ENCODE data around the gene TMC5. TPM values are rescaled to one million over a fixed set of nuclear protein-coding genes. Genes with fewer than 3 reads are reported as not detected.

TMC5 gene
- total RNA-seq, 1 experiment from 2014 or later = 1.2 TPM

DNA sequence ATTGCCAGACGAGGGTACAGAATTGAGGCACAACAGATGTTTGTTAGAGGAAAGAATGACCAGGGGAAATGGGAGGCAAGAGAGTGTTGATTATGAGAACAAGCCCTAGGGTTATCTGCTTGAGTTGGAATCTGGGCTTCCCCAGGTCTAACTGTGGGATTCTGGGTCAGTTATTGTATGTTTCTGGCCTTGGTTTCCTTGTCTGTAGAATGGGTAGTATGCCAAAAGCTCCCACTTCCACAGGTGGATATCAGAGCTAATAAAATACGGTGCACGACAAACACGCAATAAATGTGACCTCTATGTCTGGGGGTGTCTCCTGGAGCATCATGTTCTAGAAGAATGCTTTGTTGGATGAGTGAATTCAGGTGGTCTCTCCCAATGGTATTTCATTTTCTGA lies 517 bp downstream of the TMC5 start:
- Histone ChIP-seq H3T11ph (ENCODE audit: low read length) (no peak overlapping the region), H3K14ac (ENCODE audit: insufficient read depth, low read length) (no peak overlapping the region), H2BK15ac (ENCODE audit: low read depth, low read length) (no peak overlapping the region), H2BK5ac (ENCODE audit: insufficient read length, low read length) (no peak overlapping the region), H2AK5ac (ENCODE audit: insufficient read length, low read length) (no peak overlapping the region), H3K4me1 (ENCODE audit: insufficient read depth, low read length) (no peaks in the 10 kb centered on the region), H3K23me2 (ENCODE audit: insufficient read length, low read depth, low read length, poor library complexity, severe bottlenecking) (no peaks in the 10 kb centered on the region), H2AFZ (ENCODE audit: low read length) (no peak overlapping the region), H3K79me1 (ENCODE audit: insufficient read depth, low read depth, low read length, poor library complexity, severe bottlenecking) (no peaks in the 10 kb centered on the region), H3K18ac (ENCODE audit: insufficient read length, low read depth, low read length) (no peak overlapping the region), H3K4ac (ENCODE audit: low read depth, low read length) (no peak overlapping the region), H3K27ac (ENCODE audit: insufficient read length, low read depth, low read length) (no peak overlapping the region), H3K27me3 (ENCODE audit: insufficient read depth, low read length) (no peaks in the 10 kb centered on the region), H2BK120ac (ENCODE audit: low read depth, low read length, poor library complexity, severe bottlenecking) (no peak overlapping the region), H4K8ac (replicated peaks; ENCODE audit: insufficient read length, low read depth, low read length) (no peak overlapping the region), H2BK12ac (ENCODE audit: insufficient read length, low read depth, low read length) (no peak overlapping the region), H3K4me2 (ENCODE audit: insufficient read depth, insufficient read length, low read length) (no peak overlapping the region), H3K56ac (ENCODE audit: insufficient read length, low read depth, low read length) (no peak overlapping the region), H4K20me1 (ENCODE audit: control insufficient read depth, insufficient read depth, insufficient read length) (no peaks in the 10 kb centered on the region), H3K23ac (ENCODE audit: insufficient read length, low read depth, low read length) (no peak overlapping the region), H4K91ac (ENCODE audit: insufficient read length, low read depth, low read length) (no peak overlapping the region), H3K9me3 (ENCODE audit: control insufficient read depth, low read depth, low read length) (no peaks in the 10 kb centered on the region), H4K5ac (ENCODE audit: insufficient read length, low read depth, low read length) (no peak overlapping the region), H3K9ac (ENCODE audit: extremely low read depth, insufficient read length, low read length) (no peak overlapping the region), H2BK20ac (ENCODE audit: low read depth, low read length, poor library complexity, severe bottlenecking) (no peak overlapping the region), H3K79me2 (ENCODE audit: insufficient read depth, low read length) (no peaks in the 10 kb centered on the region)
- TF ChIP-seq, protein P1, sequence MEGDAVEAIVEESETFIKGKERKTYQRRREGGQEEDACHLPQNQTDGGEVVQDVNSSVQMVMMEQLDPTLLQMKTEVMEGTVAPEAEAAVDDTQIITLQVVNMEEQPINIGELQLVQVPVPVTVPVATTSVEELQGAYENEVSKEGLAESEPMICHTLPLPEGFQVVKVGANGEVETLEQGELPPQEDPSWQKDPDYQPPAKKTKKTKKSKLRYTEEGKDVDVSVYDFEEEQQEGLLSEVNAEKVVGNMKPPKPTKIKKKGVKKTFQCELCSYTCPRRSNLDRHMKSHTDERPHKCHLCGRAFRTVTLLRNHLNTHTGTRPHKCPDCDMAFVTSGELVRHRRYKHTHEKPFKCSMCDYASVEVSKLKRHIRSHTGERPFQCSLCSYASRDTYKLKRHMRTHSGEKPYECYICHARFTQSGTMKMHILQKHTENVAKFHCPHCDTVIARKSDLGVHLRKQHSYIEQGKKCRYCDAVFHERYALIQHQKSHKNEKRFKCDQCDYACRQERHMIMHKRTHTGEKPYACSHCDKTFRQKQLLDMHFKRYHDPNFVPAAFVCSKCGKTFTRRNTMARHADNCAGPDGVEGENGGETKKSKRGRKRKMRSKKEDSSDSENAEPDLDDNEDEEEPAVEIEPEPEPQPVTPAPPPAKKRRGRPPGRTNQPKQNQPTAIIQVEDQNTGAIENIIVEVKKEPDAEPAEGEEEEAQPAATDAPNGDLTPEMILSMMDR (conservative IDR thresholded peaks at IDR 0.05) = no peak
- Mint-ChIP-seq H3K9me3 (peaks cover 3 to 7% of the 10 kb centered on the region in 2 experiments; a peak in 4 of 5 replicates), H3K27ac (no peak overlapping the region), H3K4me1 (peaks cover 10% of the 10 kb centered on the region in 2 experiments; a peak in 3 of 4 replicates), H3K27me3 (ENCODE audit: low read depth) (peaks cover 1% of the 10 kb centered on the region; the same call in 1 of the 2 replicates), H3K4me3 (no peak overlapping the region), H3K36me3 (ENCODE audit: insufficient read depth in 1 of 3, low read depth in 3 of 3) (peaks cover 0 to 10% (median 0%) of the 10 kb centered on the region in 3 experiments; a peak in 4 of 7 replicates)
- no CpG with 5 or more reads among the region's 4 CpGs for WGBS (ENCODE audit: extremely low coverage, insufficient read length, low lambda C conversion rate)
- DNase-seq = no peak
